Right cardiac atrium (tissue), 5 donors: ENCODE data around the gene PROM1. TPM values are rescaled to one million over a fixed set of nuclear protein-coding genes. Genes with fewer than 3 reads are reported as not detected.
A peak's percentile ranks its signal among the peaks of the same experiment; 100 is the strongest.

Experiments
- ATAC-seq, 2 donors: fragments of 200-7000 bp; cut with Tn5 transposase; one replicate each; pipeline versions ENCODE4 v1.8.0 to v1.9.1; 2020; ENCODE audit warnings: moderate library complexity in 2 of 2, mild to moderate bottlenecking in 1 of 2
- DNase-seq, 3 donors: peaks; one replicate each; pipeline ENCODE4 v3.0.0-alpha.2; 2020
- H3K27ac ChIP-seq: one replicate; pipeline ENCODE4 v1.5.1; 2013; ENCODE audit warnings: mild to moderate bottlenecking, low read length, control low read depth, moderate library complexity
- H3K27me3 ChIP-seq: one replicate; pipeline ENCODE4 v1.6.1; 2013; ENCODE audit not compliant: control insufficient read depth, insufficient read depth
- H3K4me1 ChIP-seq: one replicate; pipeline ENCODE4 v1.6.1; 2013; ENCODE audit warnings: low read length; ENCODE audit not compliant: control insufficient read depth, insufficient read depth
- H3K4me3 ChIP-seq: one replicate; pipeline ENCODE4 v1.5.1; 2013; ENCODE audit warnings: low read length, control low read depth
- H3K9me3 ChIP-seq: one replicate; pipeline ENCODE4 v1.6.1; 2013; ENCODE audit warnings: low read length; ENCODE audit not compliant: control insufficient read depth
- WGBS: extraction: QIAGEN DNeasy Blood & Tissue Kit; methylation state at CpG from one replicate; pipeline ENCODE4 v1.1.7; 2013; 5-methylcytosine and 5-hydroxymethylcytosine counted together
- intact Hi-C, 4 donors: fragments of 100-400 bp; cut with DNase I; formaldehyde crosslinking; loops; one replicate each; pipeline versions ENCODE4 v1.11.0 to v1.14.0; 2022 to 2023
- polyA plus RNA-seq: library from polyadenylated mRNA; stranded (reverse); fragments of 200-250 nt; gene quantifications from one replicate; pipeline ENCODE4 v1.2.3, GENCODE V29; 2013
- total RNA-seq, 4 donors: library from RNA; stranded (reverse); fragmentation: NEBNext Ultra II Directional; extraction: Animal tissue kit (Norgen Biotek cat#: 25700); gene quantifications; one replicate each; pipeline ENCODE4 v1.2.1, GENCODE V29; 2021
- donor health status: healthy with polysubstance abuse.
- donor health status: DM: no; HTN: yes; CAD: no.
- donor health status: DM: no; HTN: no; CAD: no.
- donor health status: DM: no; HTN: yes; CAD: no; lungs with severe emphysema.
- donor health status: DM: yes; HTN: yes; CAD: no.

PROM1 gene
- total and polyA plus RNA-seq, 5 donors: 3.2 to 12.3 (median 5.6) TPM

- no peak for ATAC-seq
- H3K27ac ChIP-seq: no peak overlapping the region
Observed at GRCh38 chr4:16122308-16122711, 38.5 kb upstream of the PROM1 start.

GRCh38 chr4:16120720-16121119 lies 36.9 kb upstream of the PROM1 start:
- Histone ChIP-seq H3K27ac (no peak overlapping the region), H3K4me1 (peaks cover 4% of the 10 kb centered on the region), H3K9me3 (no peaks in the 10 kb centered on the region), H3K4me3 (no peak overlapping the region), H3K27me3 (no peaks in the 10 kb centered on the region)
- no peak for DNase-seq
- ATAC-seq: no peak
- intact Hi-C loops: no loop called here
- WGBS: 93% methylated on average over 4 of the region's 4 CpGs

More at GRCh38 chr4:16122308-16122711, 38.5 kb upstream of the PROM1 start:
- no peak overlapping the region for H3K4me3 ChIP-seq
- H3K9me3 ChIP-seq: no peaks in the 10 kb centered on the region
- DNase-seq: no peak
- H3K4me1 ChIP-seq: peaks cover 2% of the 10 kb centered on the region
- intact Hi-C loops: no loop called here
- WGBS: 64% methylated on average over 4 of the region's 4 CpGs
- H3K27me3 ChIP-seq: no peaks in the 10 kb centered on the region

- no peaks in the 10 kb centered on the region for H3K9me3 ChIP-seq
- DNase-seq (no peak), ATAC-seq (no peak)
- no peaks in the 10 kb centered on the region for H3K27me3 ChIP-seq
- WGBS: 75% methylated on average over 4 of the region's 4 CpGs
- H3K27ac ChIP-seq: no peak overlapping the region
- intact Hi-C loops: no loop called here
- no peak overlapping the region for H3K4me3 ChIP-seq
- peaks cover 4% of the 10 kb centered on the region for H3K4me1 ChIP-seq
Observed at GRCh38 chr4:16119981-16120380, 36.2 kb upstream of the PROM1 start.

GRCh38 chr4:16118090-16118489 lies 34.3 kb upstream of the PROM1 start:
- peak; percentile 34 to 47 for ATAC-seq

GRCh38 chr4:16117164-16117563 lies 33.3 kb upstream of the PROM1 start:
- peak overlapping the region; percentile 24 for H3K27ac ChIP-seq
- no peak for ATAC-seq
- 80% methylated on average over 5 of the region's 5 CpGs for WGBS
- intact Hi-C loops: no loop called here
- H3K4me3 ChIP-seq: no peak overlapping the region
- H3K9me3 ChIP-seq: no peaks in the 10 kb centered on the region
- no peak for DNase-seq
- H3K27me3 ChIP-seq: no peaks in the 10 kb centered on the region
- H3K4me1 ChIP-seq: peaks cover 4% of the 10 kb centered on the region

More at GRCh38 chr4:16118090-16118489, 34.3 kb upstream of the PROM1 start:
- Histone ChIP-seq H3K27ac (no peak overlapping the region), H3K9me3 (no peaks in the 10 kb centered on the region), H3K27me3 (no peaks in the 10 kb centered on the region), H3K4me3 (no peak overlapping the region), H3K4me1 (peaks cover 4% of the 10 kb centered on the region)
- WGBS: 33% methylated on average over 2 of the region's 2 CpGs
- no peak for DNase-seq
- intact Hi-C loops: no loop called here

- DNase-seq: no peak
- no peak overlapping the region for H3K27ac ChIP-seq
- intact Hi-C loops: no loop called here
- 70% methylated on average over 3 of the region's 3 CpGs for WGBS
- peaks cover 4% of the 10 kb centered on the region for H3K4me1 ChIP-seq
- ATAC-seq: no peak
- no peak overlapping the region for H3K4me3 ChIP-seq
- H3K27me3 ChIP-seq: no peaks in the 10 kb centered on the region
- H3K9me3 ChIP-seq: no peaks in the 10 kb centered on the region
Observed at GRCh38 chr4:16116493-16116990, 32.7 kb upstream of the PROM1 start.

- no peak overlapping the region for H3K27ac ChIP-seq
- 72% methylated on average over 7 of the region's 7 CpGs for WGBS
- intact Hi-C loops: no loop called here
- no peak for ATAC-seq
- H3K27me3 ChIP-seq: no peaks in the 10 kb centered on the region
- no peaks in the 10 kb centered on the region for H3K9me3 ChIP-seq
- H3K4me1 ChIP-seq: peaks cover 4% of the 10 kb centered on the region
- H3K4me3 ChIP-seq: no peak overlapping the region
- no peak for DNase-seq
Observed at GRCh38 chr4:16116019-16116418, 32.2 kb upstream of the PROM1 start.

GRCh38 chr4:16114546-16114945 lies 30.7 kb upstream of the PROM1 start:
- H3K27ac ChIP-seq: no peak overlapping the region
- intact Hi-C loops: no loop called here
- WGBS: 80% methylated on average over 6 of the region's 6 CpGs
- no peak overlapping the region for H3K4me3 ChIP-seq
- ATAC-seq (no peak), DNase-seq (no peak)
- H3K27me3 ChIP-seq: no peaks in the 10 kb centered on the region
- H3K9me3 ChIP-seq: no peaks in the 10 kb centered on the region
- peaks cover 2% of the 10 kb centered on the region for H3K4me1 ChIP-seq

GRCh38 chr4:16113741-16114140 lies 29.9 kb upstream of the PROM1 start:
- WGBS: 91% methylated on average over 3 of the region's 3 CpGs
- H3K4me3 ChIP-seq: no peak overlapping the region
- intact Hi-C loops: no loop called here
- H3K4me1 ChIP-seq: peaks cover 2% of the 10 kb centered on the region
- ATAC-seq (no peak), DNase-seq (no peak)
- no peak overlapping the region for H3K27ac ChIP-seq
- no peaks in the 10 kb centered on the region for H3K27me3 ChIP-seq
- no peaks in the 10 kb centered on the region for H3K9me3 ChIP-seq

- ATAC-seq: no peak
- no peak overlapping the region for H3K4me3 ChIP-seq
- intact Hi-C loops: no loop called here
- H3K27me3 ChIP-seq: no peaks in the 10 kb centered on the region
- DNase-seq: no peak
- H3K27ac ChIP-seq: no peak overlapping the region
- 93% methylated on average over 5 of the region's 5 CpGs for WGBS
- H3K9me3 ChIP-seq: no peaks in the 10 kb centered on the region
- peaks cover 2% of the 10 kb centered on the region for H3K4me1 ChIP-seq
Observed at GRCh38 chr4:16111533-16111932, 27.7 kb upstream of the PROM1 start.

- no peaks in the 10 kb centered on the region for H3K4me1 ChIP-seq
- H3K4me3 ChIP-seq: no peak overlapping the region
- intact Hi-C loops: no loop called here
- DNase-seq (no peak), ATAC-seq (no peak)
- H3K27me3 ChIP-seq: no peaks in the 10 kb centered on the region
- H3K27ac ChIP-seq: no peak overlapping the region
- no peaks in the 10 kb centered on the region for H3K9me3 ChIP-seq
- WGBS: 86% methylated on average over 3 of the region's 3 CpGs
Observed at GRCh38 chr4:16110661-16111290, 27.0 kb upstream of the PROM1 start.

- intact Hi-C loops: no loop called here
- Histone ChIP-seq H3K27ac (no peak overlapping the region), H3K4me3 (no peak overlapping the region), H3K4me1 (no peaks in the 10 kb centered on the region), H3K27me3 (no peaks in the 10 kb centered on the region), H3K9me3 (no peaks in the 10 kb centered on the region)
- no peak for ATAC-seq
- DNase-seq: no peak
Observed at GRCh38 chr4:16110199-16110598, 26.4 kb upstream of the PROM1 start.
